Colonic mucosa (tissue), 4 donors: ENCODE measurements around the gene GPR84. TPM values are rescaled to one million over a fixed set of nuclear protein-coding genes. Genes with fewer than 3 reads are reported as not detected.

Source experiments
- DNase-seq: peaks from one replicate; pipeline ENCODE4 v3.0.0-alpha.2; 2020
- H3K27ac ChIP-seq: fragments of 200-600 bp; one replicate; pipeline ENCODE4 v1.8.0; 2021
- H3K27me3 ChIP-seq: fragments of 200-600 bp; one replicate; pipeline ENCODE4 v1.8.0; 2021
- H3K36me3 ChIP-seq: fragments of 200-600 bp; one replicate; pipeline ENCODE4 v1.8.0; 2021
- H3K4me1 ChIP-seq: fragments of 200-600 bp; one replicate; pipeline ENCODE4 v1.8.0; 2021; ENCODE audit warnings: mild to moderate bottlenecking
- H3K4me3 ChIP-seq: fragments of 200-600 bp; one replicate; pipeline ENCODE4 v1.8.0; 2021
- H3K9ac ChIP-seq, 2 donors: one replicate each; pipeline ENCODE4 v1.7.0; 2013; ENCODE audit warnings: control low read depth in 2 of 2, low read depth in 2 of 2, low read length in 2 of 2
- H3K9me3 ChIP-seq: fragments of 200-600 bp; one replicate; pipeline ENCODE4 v1.8.0; 2021
- intact Hi-C: fragments of 100-400 bp; cut with DNase I; formaldehyde crosslinking; loops from one replicate; pipeline ENCODE4 v1.14.1; 2022
- total RNA-seq, 2 donors: library from RNA; stranded (reverse); fragmentation: NEBNext Ultra II Directional in 1 of 2; extraction: Animal tissue kit (Norgen Biotek cat#: 25700) in 1 of 2; gene quantifications; one replicate each; pipeline ENCODE4 v1.2.1, GENCODE V29; 2021
- TF ChIP-seq, protein P1 (sequence below): fragments of 200-600 bp; IDR thresholded peaks from one replicate; pipeline ENCODE4 v1.8.0; 2022; ENCODE audit warnings: antibody characterized with exemption, mild to moderate bottlenecking
- donor health status: healthy.
- donor health status: DM: no; HTN: no; CAD: no.
- donor health status: DM: no; HTN: no; CAD: no.

Gene GPR84
- total RNA-seq, 2 donors from 2014 or later, result 0.21 TPM; not detected in 1

- H3K9ac ChIP-seq, result no peak overlapping the region
- no peaks in the 10 kb centered on the region for H3K4me1 ChIP-seq
These were observed 22.8 kb upstream of the GPR84 start for GRCh38 chr12:54387114-54387467.

GRCh38 chr12:54386403-54387113, 22.3 kb upstream of the GPR84 start:
- Histone ChIP-seq H3K9ac (no peak overlapping the region), H3K4me3 (no peak overlapping the region), H3K36me3 (no peaks in the 10 kb centered on the region), H3K9me3 (no peaks in the 10 kb centered on the region), H3K4me1 (no peaks in the 10 kb centered on the region), H3K27ac (no peak overlapping the region), H3K27me3 (no peaks in the 10 kb centered on the region)
- intact Hi-C loops, result no loop called here
- no peak for DNase-seq
- TF ChIP-seq, protein P1, sequence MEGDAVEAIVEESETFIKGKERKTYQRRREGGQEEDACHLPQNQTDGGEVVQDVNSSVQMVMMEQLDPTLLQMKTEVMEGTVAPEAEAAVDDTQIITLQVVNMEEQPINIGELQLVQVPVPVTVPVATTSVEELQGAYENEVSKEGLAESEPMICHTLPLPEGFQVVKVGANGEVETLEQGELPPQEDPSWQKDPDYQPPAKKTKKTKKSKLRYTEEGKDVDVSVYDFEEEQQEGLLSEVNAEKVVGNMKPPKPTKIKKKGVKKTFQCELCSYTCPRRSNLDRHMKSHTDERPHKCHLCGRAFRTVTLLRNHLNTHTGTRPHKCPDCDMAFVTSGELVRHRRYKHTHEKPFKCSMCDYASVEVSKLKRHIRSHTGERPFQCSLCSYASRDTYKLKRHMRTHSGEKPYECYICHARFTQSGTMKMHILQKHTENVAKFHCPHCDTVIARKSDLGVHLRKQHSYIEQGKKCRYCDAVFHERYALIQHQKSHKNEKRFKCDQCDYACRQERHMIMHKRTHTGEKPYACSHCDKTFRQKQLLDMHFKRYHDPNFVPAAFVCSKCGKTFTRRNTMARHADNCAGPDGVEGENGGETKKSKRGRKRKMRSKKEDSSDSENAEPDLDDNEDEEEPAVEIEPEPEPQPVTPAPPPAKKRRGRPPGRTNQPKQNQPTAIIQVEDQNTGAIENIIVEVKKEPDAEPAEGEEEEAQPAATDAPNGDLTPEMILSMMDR, result no peak

More at GRCh38 chr12:54387114-54387467, 22.8 kb upstream of the GPR84 start:
- DNase-seq, result no peak
- TF ChIP-seq, protein P1, result no peak
- H3K4me3 ChIP-seq, result no peak overlapping the region
- H3K27me3 ChIP-seq, result no peaks in the 10 kb centered on the region
- H3K27ac ChIP-seq, result no peak overlapping the region
- intact Hi-C loops, result no loop called here
- H3K36me3 ChIP-seq, result no peaks in the 10 kb centered on the region
- no peaks in the 10 kb centered on the region for H3K9me3 ChIP-seq

DNA sequence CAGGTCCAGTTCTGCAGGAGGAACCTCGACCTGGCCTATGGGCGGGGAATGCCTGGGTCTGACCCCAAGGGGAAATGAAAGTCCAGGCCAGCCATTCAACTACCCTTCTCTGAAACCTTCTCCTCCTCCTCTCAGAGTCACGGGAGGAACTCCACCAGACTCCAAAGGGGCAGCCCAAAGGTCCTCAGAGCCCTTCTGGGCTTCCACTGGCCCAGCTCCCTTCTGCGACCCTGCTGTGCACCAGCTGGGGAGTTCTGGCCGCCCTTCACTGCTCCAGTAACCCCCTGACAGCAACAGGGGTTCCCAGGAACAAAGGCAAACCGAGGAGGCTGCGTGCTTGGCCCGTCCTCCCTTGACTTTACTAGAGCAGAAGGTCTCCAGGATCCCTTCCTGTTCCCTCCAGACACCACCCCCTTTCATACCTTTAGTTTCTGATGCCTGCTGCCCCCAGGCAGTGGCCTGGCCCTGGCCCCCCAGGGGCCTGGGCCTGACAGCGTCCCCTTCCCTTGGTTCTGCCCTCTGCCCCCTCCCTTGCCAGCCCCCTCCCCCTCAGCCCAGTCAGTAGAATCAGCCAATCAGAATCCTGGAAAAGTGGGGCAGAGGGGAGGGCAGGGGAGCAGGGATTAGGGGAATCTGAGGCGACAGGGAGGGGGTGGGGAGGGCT, 21.1 kb upstream of the GPR84 start:
- no peaks in the 10 kb centered on the region for H3K4me1 ChIP-seq
- no peak overlapping the region for H3K4me3 ChIP-seq
- no peak for DNase-seq
- H3K27me3 ChIP-seq, result no peaks in the 10 kb centered on the region
- intact Hi-C loops, result no loop called here
- no peaks in the 10 kb centered on the region for H3K36me3 ChIP-seq
- peak overlapping the region in 1 of 2 donors; percentile 47 for H3K9ac ChIP-seq
- peak overlapping the region; percentile 49 for H3K27ac ChIP-seq
- H3K9me3 ChIP-seq, result no peaks in the 10 kb centered on the region
- TF ChIP-seq, protein P1, result no peak

DNA sequence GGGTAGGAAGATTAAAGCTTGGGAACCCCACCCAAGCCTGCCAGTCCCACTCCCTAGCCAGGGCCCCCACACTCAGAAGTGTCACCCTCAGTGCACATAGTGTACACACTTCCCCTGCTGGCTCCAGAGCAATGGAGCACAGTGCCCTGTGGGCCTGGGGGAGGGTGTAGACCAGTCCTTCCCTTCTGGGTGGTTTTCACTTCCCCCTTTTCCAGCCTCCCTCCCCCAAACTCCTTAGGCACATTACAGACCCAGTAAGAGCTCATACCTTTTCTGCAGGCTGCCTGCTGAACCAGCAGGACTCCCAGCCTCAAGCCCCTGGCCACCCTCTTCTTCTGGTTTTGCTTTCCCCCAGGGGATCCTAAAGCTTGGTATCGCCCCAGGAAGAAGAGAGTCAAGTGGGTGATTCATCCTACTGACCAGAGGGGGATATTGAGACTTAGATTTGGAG, 20.3 kb upstream of the GPR84 start, which contains the start of gene ZNF385A:
Gene ZNF385A (minus strand): TSS at position 143 of the 451 bp plus-strand sequence. CDS start 219 bp downstream, outside the sequence.
- no peak for DNase-seq
- TF ChIP-seq, protein P1, result no peak
- intact Hi-C loops, result no loop called here
- H3K9ac ChIP-seq, result peak within 1 kb of the TSS; percentile 24 to 47
- no peaks in the 10 kb centered on the region for H3K36me3 ChIP-seq
- H3K9me3 ChIP-seq, result no peaks in the 10 kb centered on the region
- H3K27ac ChIP-seq, result peak within 1 kb of the TSS; percentile 49
- H3K4me1 ChIP-seq, result no peaks in the 10 kb centered on the region
- no peak within 1 kb of the TSS for H3K4me3 ChIP-seq
- no peaks in the 10 kb centered on the region for H3K27me3 ChIP-seq

GRCh38 chr12:54383041-54383609, 18.8 kb upstream of the GPR84 start:
- TF ChIP-seq, protein P1, result no peak
- H3K36me3 ChIP-seq, result no peaks in the 10 kb centered on the region
- no peak for DNase-seq
- no peaks in the 10 kb centered on the region for H3K4me1 ChIP-seq
- peak overlapping the region in 1 of 2 donors; percentile 26 for H3K9ac ChIP-seq
- no peaks in the 10 kb centered on the region for H3K9me3 ChIP-seq
- no peaks in the 10 kb centered on the region for H3K27me3 ChIP-seq
- H3K4me3 ChIP-seq, result no peak overlapping the region
- H3K27ac ChIP-seq, result no peak overlapping the region
- intact Hi-C loops, result no loop called here
